ENCODE measurements around the gene CNTNAP2.

DNA sequence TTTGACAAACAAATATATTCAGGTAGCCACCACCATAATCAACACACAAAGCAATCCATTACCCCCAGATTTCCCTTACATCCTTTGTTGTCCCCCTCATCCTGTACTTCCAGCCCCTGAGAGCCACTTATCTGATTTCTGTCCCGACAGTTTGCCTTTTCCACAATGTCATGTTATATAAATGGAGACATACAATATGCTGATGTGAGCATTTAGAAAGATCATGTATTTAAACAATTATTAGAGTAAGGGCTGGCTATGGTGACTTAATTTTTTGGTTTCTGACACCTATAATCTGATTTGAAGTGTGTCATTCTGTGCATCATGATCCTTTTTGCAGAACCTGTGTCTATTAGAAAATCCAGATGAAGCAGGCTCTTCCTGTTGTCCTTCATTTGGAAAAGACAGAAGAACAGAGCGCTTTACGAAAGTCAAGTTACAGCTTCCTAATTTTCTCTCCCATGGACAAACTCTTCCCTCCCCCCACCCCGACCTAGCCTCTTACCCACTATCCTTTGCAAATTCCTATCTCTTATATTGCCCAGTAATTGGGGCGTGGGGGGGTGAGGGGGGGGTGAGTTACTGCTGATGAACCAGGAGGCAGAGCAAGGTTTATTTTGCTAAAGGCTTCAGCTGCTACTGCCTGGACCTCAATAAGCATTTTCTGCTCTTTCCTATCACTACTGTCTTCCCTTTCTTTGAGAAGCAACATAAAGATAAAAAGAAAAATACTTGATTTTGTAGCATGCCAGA lies 2221.6 kb downstream of the CNTNAP2 start:
- TF ChIP-seq, protein P1, sequence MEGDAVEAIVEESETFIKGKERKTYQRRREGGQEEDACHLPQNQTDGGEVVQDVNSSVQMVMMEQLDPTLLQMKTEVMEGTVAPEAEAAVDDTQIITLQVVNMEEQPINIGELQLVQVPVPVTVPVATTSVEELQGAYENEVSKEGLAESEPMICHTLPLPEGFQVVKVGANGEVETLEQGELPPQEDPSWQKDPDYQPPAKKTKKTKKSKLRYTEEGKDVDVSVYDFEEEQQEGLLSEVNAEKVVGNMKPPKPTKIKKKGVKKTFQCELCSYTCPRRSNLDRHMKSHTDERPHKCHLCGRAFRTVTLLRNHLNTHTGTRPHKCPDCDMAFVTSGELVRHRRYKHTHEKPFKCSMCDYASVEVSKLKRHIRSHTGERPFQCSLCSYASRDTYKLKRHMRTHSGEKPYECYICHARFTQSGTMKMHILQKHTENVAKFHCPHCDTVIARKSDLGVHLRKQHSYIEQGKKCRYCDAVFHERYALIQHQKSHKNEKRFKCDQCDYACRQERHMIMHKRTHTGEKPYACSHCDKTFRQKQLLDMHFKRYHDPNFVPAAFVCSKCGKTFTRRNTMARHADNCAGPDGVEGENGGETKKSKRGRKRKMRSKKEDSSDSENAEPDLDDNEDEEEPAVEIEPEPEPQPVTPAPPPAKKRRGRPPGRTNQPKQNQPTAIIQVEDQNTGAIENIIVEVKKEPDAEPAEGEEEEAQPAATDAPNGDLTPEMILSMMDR (conservative IDR thresholded peaks at IDR 0.05; ENCODE audit: low read depth, low read length) = no peak
- TF ChIP-seq CEBPB (IDR thresholded peaks at IDR 0.05; ENCODE audit: low read depth, low read length) = no peak
- no peak for TF ChIP-seq RFX5 (IDR thresholded peaks at IDR 0.05; ENCODE audit: low read depth, low read length)
- TF ChIP-seq, protein P2, sequence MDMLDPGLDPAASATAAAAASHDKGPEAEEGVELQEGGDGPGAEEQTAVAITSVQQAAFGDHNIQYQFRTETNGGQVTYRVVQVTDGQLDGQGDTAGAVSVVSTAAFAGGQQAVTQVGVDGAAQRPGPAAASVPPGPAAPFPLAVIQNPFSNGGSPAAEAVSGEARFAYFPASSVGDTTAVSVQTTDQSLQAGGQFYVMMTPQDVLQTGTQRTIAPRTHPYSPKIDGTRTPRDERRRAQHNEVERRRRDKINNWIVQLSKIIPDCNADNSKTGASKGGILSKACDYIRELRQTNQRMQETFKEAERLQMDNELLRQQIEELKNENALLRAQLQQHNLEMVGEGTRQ (IDR thresholded peaks at IDR 0.05; ENCODE audit: low read depth, low read length) = no peak
- no peak for TF ChIP-seq POLR2A (IDR thresholded peaks at IDR 0.05; ENCODE audit: low read depth, low read length)
- no peak for TF ChIP-seq RCOR1 (IDR thresholded peaks at IDR 0.05; ENCODE audit: insufficient replicate concordance, low read length)
- TF ChIP-seq, protein P3, sequence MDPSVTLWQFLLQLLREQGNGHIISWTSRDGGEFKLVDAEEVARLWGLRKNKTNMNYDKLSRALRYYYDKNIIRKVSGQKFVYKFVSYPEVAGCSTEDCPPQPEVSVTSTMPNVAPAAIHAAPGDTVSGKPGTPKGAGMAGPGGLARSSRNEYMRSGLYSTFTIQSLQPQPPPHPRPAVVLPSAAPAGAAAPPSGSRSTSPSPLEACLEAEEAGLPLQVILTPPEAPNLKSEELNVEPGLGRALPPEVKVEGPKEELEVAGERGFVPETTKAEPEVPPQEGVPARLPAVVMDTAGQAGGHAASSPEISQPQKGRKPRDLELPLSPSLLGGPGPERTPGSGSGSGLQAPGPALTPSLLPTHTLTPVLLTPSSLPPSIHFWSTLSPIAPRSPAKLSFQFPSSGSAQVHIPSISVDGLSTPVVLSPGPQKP (IDR thresholded peaks at IDR 0.05; ENCODE audit: borderline replicate concordance, low read depth, low read length) = no peak
- no peak for TF ChIP-seq BHLHE40 (IDR thresholded peaks at IDR 0.05; ENCODE audit: low read depth, low read length)
- TF ChIP-seq RAD21 (IDR thresholded peaks at IDR 0.05; ENCODE audit: low read length) = no peak
- peak; percentile 62 for TF ChIP-seq MAFK (IDR thresholded peaks at IDR 0.05; ENCODE audit: low read depth, low read length)
- no peak for TF ChIP-seq MAZ (IDR thresholded peaks at IDR 0.05; ENCODE audit: borderline replicate concordance, low read depth, low read length)
- TF ChIP-seq MXI1 (IDR thresholded peaks at IDR 0.05; ENCODE audit: borderline replicate concordance, low read depth, low read length) = no peak
- TF ChIP-seq FOS (IDR thresholded peaks at IDR 0.05; ENCODE audit: low read depth, low read length) = no peak
